NCI-H2107 treated with DMSO at 0.1 percent for 48 hours (cell line): ENCODE data around the gene NME7.
"Not testable (repeated sequence)": the region's sequence is repeated elsewhere in the genome, so short reads cannot be mapped to it uniquely, and the experiment has no call there.

Experiments used
- DNase-seq: peaks from one replicate; lab custom pipeline; 2025; ENCODE audit not compliant: unreplicated experiment; lab: John Stamatoyannopoulos, UW

Gene NME7

GRCh38 chr1:169308313-169309039, 59.1 kb downstream of the NME7 start:
- no peak for DNase-seq

- DNase-seq, result peak; percentile 62
Measured at GRCh38 chr1:169307176-169307575, 60.4 kb downstream of the NME7 start.

- no peak for DNase-seq
Measured at GRCh38 chr1:169305948-169306347, 61.6 kb downstream of the NME7 start.

GRCh38 chr1:169305356-169305755, 62.2 kb downstream of the NME7 start:
- no peak for DNase-seq

- DNase-seq, result no peak
Measured at GRCh38 chr1:169300854-169301253, 66.7 kb downstream of the NME7 start.

- DNase-seq, result no peak
Measured at GRCh38 chr1:169298441-169298840, 69.2 kb downstream of the NME7 start.

- DNase-seq, result no peak
Measured at GRCh38 chr1:169295846-169296245, 71.8 kb downstream of the NME7 start.

GRCh38 chr1:169295425-169295824, 72.2 kb downstream of the NME7 start:
- DNase-seq, result no peak

- DNase-seq, result no peak
Measured at GRCh38 chr1:169289016-169289415, 78.6 kb downstream of the NME7 start.

GRCh38 chr1:169288011-169288414, 79.6 kb downstream of the NME7 start:
- DNase-seq, result no peak

- no peak for DNase-seq
Measured at GRCh38 chr1:169287280-169287679, 80.3 kb downstream of the NME7 start.

GRCh38 chr1:169281562-169281961, 86.0 kb downstream of the NME7 start:
- not testable (repeated sequence) for DNase-seq

GRCh38 chr1:169271098-169271497, 96.5 kb downstream of the NME7 start:
- no peak for DNase-seq

GRCh38 chr1:169266133-169266532, 101.5 kb downstream of the NME7 start:
- no peak for DNase-seq

- no peak for DNase-seq
Measured at GRCh38 chr1:169263059-169263458, 104.5 kb downstream of the NME7 start.

GRCh38 chr1:169261884-169262283, 105.7 kb downstream of the NME7 start:
- DNase-seq, result no peak

- DNase-seq, result no peak
Measured at GRCh38 chr1:169260478-169261151, 107.0 kb downstream of the NME7 start.

GRCh38 chr1:169259816-169260215, 107.8 kb downstream of the NME7 start:
- no peak for DNase-seq

GRCh38 chr1:169250795-169251194, 116.8 kb downstream of the NME7 start:
- no peak for DNase-seq

GRCh38 chr1:169250022-169250421, 117.6 kb downstream of the NME7 start:
- no peak for DNase-seq

- no peak for DNase-seq
Measured at GRCh38 chr1:169249611-169250010, 118.0 kb downstream of the NME7 start.

GRCh38 chr1:169245706-169246105, 121.9 kb downstream of the NME7 start:
- no peak for DNase-seq
